SKM-1 (cell line): ENCODE measurements around the gene LGALS4.
"Not testable (repeated sequence)": the region's sequence is repeated elsewhere in the genome, so short reads cannot be mapped to it uniquely, and the experiment has no call there.

Experiments
- DNase-seq: peaks from one replicate; lab custom pipeline; 2025; ENCODE audit not compliant: unreplicated experiment; lab: John Stamatoyannopoulos, UW

LGALS4 gene

DNA sequence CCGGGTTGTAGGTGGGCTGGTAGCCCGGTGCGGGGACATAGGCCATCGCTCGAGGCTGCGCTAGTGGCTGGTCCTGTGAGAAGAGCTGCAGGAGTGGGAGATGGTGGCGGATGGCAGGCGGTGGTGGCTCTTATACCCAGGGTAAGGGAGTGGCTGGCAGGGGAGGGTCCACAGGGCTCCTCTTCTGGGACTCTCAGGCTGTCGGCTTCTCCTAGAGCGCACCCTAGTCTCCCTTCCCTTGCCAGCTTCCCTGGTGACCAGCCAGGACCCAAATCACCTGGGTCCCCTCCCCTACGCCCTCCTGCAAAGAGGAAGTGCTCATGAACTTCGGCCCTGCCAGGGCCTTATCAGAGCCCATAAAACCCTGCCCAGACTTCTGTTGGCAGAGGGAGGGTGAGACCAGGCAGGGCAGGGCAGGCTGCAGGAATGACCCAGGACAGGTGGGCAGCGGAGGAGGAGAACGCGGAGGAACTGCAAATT lies at the start of gene LGALS4:
LGALS4 (minus strand) TSS at position 105 of the 480 bp plus-strand sequence; CDS start at position 46, 59 bp downstream.
- no peak for DNase-seq

GRCh38 chr19:38861368-38861767 lies 48.6 kb upstream of the LGALS4 start:
- no peak for DNase-seq

GRCh38 chr19:38859631-38860204 lies 47.0 kb upstream of the LGALS4 start:
- DNase-seq: not testable (repeated sequence)

- DNase-seq: no peak
Measured at GRCh38 chr19:38856813-38857212, 44.1 kb upstream of the LGALS4 start.

DNA sequence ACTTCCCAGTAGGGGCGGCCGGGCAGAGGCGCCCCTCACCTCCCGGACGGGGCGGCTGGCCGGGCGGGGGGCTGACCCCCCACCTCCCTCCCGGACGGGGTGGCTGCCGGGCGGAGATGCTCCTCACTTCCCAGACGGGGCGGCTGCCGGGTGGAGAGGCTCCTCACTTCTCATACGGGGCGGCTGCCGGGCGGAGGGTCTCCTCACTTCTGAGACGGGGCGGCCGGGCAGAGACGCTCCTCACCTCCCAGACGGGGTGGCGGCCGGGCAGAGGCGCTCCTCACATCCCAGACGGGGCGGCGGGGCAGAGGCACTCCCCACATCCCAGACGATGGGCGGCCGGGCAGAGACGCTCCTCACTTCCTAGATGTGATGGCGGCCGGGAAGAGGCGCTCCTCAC lies 43.0 kb upstream of the LGALS4 start:
- not testable (repeated sequence) for DNase-seq

DNA sequence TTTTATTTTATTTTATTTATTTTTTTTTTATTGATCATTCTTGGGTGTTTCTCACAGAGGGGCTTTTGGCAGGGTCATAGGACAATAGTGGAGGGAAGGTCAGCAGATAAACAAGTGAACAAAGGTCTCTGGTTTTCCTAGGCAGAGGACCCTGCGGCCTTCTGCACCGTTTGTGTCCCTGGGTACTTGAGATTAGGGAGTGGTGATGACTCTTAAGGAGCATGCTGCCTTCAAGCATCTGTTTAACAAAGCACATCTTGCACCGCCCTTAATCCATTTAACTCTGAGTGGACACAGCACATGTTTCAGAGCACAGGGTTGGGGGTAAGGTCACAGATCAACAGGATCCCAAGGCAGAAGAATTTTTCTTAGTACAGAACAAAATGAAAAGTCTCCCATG lies 42.2 kb upstream of the LGALS4 start:
- DNase-seq: not testable (repeated sequence)

DNA sequence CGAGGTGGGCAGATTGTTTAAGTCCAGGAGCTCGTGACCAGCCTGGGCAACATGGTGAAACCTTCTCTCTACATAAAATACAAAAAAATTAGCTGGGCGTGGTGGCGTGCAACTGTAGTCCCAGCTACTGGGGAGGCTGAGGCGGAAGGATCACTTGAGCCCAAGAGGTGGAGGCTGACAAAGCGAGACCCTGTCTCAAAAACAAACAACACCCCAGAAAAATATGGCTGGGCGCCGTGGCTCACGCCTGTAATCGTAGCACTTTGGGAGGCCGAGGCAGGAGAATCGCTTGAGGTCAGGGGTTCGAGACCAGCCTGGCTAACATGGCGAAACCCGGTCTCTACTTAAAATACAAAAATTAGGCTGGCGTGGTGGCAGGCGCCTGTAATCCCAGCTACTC lies 40.5 kb upstream of the LGALS4 start:
- DNase-seq: no peak

DNA sequence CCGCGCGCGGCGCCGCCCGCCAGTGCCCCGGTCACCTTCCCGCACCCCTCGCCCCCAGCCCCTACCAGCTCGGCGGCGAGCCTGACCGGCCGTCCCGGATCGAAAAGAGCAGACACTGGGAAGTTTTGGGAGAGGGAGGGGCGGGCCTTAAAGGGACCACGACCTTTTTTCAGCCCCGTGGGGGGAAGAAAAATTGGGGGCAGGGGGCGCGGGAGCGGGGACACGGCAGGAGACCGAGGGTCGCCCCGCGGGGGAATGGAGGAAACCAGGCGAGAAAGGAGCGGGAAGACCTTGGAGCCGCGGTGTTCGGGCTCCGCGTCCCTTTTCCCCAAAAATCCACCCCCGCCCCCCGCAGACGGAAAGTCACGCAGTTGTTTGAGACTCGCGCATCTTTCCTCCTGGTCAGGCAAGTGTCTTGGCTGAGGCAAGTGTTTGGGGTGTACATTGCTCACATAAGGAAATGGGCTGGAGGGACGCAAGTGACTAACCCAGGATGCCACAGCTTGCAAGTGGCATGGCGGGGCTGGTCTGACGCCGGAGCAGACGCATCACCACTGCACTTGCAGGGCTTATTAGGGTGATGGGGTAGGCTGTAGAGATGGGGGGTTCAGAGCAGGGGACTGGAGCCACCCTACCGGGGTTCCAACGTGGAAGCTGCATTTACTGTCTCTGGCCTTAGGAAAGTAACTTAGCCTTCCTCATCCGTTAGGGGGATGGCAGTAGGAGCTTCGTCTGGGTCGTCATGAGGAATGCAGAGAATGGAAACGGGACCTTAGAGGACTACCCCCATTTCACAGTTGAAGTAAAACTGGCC lies 39.7 kb upstream of the LGALS4 start:
- peak; percentile 30 for DNase-seq

DNA sequence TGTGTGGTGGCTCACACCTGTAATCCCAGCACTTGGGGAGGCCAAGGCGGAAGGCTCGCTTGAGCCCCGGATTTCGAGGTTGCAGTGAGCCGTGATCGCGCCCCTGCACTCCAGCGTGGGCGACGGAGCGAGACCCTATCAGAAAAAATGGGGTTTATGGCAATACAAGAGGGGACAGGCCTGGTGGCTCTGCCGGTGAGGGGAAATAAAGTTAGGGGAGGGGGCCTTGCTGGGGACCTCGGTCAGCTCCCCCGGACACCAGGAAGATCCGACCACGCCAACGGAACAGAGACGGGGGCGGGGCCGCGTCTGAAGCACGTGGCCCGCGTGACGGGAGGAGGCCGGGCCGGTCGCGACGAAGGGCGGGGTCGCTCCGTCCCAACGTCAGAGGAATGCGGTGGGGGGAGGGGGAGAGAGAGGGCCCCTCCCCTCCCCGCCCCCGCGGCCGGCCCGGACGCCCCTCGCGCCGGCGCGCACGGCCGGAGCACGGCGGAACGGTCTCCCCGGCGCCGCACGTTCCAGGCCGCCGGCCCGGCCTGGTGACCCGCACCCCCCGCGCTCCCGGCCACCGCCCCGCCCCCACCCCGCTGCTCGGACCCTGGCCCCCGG lies 39.0 kb upstream of the LGALS4 start:
- DNase-seq: peak; percentile 65

DNA sequence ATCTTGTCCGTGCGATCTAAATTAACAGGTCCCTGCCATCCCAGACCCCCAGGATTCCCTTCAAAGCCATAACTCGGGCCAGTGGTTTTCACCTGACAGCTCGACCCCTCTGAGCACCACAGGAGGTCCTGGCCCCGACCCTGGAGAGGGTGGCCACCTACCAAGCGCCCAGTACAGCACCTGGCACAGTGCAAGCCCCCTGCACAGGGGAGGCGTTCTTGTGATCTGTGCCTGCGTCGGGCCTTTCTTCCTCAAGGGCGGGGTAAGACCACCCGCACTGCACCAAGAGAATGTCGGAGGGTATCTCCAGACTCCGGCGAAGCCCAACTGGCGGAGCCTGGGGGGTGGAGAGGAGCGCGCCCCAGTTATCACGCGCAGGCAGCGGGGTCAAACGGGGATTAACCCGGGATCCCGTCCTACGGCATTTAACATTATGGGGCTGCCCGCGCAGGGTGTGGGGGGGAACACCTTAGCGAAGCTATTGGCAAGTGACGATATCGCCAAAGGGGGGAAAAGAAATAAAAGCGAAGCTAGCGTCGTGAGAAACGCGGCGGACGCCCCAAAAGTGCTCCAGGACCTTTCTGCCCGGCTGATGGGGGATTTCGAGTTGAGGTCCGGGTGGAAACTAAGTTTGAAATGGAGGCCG lies 38.4 kb upstream of the LGALS4 start:
- DNase-seq: no peak

DNA sequence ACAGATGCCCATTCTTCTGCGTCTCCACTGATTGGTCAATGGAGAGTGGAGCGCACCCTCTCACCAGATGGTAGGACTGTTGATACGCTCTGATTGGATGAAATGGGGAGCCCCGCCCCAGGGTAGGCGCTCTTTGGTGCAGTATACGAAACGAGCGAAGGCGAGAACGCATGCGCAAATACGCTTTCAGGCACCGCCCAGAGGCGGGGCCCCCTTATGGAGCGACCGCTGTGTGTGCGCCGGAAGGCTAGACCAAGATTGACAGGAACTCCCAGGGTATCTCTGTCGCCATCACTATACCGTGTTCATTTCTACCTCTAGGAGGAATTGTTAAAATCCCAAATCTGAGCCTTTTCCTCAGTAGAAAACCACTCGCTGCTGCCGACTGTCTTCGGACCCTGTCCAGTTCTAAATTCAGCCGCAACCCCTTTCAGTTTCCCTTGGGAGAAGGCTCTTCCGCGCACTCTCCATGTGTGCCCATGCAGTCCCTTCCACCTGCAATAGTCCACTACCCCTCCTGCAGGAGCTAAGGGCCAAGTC lies 37.8 kb upstream of the LGALS4 start:
- DNase-seq: no peak

DNA sequence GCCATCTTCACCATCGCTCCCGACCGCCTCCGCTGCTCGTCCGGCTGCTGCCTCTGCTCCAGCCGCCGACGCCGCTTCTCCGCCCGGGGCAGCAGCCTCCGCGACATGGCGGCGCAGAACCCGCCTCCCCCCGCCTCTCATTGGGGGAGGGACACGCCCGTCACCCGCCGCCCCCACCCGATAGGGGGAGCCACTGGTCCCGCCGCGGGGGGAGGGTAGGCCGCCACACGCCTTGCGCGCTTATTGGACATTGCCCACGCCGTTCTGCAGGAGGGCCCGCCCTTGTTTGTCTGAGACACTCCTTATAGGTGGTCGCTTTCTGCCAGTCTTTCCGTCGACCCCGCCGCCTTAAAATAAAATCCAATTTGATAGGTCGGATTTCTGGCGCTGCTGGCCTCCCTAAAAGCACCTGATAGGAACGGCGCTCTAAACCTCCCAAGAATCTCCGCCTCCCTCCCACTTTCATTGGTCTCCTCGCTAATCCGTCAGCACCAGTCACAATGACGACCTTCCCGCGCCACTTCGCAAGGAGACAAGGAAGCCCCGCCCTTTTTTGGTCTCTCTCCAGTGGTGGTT lies 37.2 kb upstream of the LGALS4 start, which contains the start of gene HNRNPL:
HNRNPL (minus strand) TSS at position 127 of the 576 bp plus-strand sequence; CDS start at position 107, 20 bp downstream.
- DNase-seq: peak; percentile 100

DNA sequence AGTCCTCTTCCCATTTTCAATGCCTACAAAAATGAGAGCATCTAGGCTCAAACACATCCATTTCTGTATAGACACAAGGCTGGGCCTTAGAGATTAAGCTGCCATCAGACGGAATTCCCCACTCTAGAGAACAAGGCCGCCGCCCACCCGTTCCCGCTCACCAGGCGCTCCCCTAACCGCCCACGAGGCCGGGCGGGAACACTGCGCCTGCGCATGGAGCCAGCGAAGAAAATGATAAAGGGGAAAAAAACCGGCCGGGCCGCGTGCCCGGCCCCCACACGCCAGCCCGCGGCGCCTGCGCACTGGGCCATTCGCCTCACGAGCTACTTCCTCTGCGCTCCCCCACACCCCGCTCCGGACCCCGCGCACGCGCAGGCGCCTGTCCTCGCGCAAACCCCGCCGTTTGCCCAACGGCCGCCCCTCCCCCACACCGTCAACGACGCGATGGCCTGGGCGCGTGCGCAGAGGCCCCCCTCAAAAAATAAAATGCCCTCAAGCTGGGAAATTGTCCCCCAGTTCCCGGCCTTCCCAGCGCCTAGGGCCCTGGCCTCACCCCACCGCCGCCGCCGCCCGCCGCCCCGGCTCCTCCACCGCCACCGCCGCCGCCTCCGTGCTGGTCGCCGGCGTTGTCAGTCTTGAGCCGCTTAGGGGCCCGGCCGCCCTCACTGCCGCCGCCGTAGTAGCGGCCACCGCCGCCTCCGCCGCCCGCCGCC lies 36.6 kb upstream of the LGALS4 start:
- peak; percentile 97 for DNase-seq

DNA sequence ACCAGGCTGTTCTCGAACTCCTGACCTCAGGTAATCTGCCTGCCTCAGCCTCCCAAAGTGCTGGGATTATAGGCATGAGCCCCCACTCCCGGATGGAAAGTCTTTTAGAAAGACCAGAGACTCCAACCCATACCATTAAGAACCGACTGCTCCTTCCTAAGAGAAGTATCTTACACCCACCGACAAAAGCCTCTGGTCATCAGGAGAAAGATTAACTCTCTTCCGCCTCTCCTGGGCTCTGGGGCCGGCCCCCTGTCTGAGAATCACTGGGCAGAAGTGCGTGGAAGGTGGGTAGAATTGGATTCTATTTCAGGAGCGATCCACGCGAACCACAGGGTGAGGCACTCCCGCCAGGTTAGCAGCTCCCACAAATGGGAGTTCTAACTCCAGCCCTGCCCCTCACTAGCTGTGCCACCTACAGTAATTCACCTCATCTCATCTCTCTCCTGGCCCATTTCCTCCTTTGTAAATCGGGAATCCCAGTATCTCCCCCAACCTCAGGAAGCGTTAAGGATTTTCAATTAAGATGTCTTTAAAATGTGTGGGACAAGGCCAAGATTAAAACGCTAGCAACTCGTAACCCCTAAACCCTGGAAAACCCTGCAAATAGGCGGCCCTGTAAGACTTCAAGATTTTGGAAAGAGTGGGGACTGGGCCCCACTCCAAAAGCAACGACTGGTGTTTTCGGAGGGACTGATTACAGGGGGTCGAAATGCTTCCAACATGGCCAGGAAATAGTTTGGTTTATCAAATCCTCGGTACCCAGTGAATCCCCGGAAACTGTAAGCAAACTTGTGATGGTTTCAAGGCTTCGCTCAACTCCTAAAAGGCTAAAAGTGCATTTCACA lies 35.8 kb upstream of the LGALS4 start:
- DNase-seq: no peak

- no peak for DNase-seq
Measured at GRCh38 chr19:38846097-38846496, 33.4 kb upstream of the LGALS4 start.

- DNase-seq: no peak
Measured at GRCh38 chr19:38845374-38846024, 32.8 kb upstream of the LGALS4 start.

DNA sequence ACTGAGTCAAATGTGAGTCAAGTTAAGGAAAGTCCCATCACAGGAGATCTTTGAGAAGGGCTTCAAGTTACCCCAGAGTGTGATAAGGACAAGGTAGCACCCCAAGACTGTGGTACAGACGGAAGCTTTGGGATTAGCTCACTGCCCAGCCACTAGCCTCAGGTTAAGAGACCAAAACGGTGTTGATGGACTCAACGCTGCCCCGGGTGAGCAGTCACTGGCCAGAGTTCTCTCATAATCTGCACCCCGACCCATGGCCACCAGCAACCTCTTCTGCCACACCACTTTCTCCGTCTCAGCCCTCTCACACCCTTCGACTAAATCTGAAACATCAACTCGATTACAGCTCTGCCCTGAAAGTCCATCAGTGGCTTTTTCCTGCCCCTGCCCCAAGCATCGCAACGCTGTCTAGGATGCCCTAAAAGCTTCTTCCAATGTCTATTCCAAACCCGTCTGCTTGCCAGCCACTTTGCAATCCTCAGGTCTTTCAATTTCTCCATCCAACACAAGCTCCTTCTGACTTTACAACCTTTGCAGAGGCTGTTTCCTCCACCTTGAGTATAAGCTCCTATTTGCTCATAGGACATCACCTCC lies 31.4 kb upstream of the LGALS4 start:
- DNase-seq: no peak

DNA sequence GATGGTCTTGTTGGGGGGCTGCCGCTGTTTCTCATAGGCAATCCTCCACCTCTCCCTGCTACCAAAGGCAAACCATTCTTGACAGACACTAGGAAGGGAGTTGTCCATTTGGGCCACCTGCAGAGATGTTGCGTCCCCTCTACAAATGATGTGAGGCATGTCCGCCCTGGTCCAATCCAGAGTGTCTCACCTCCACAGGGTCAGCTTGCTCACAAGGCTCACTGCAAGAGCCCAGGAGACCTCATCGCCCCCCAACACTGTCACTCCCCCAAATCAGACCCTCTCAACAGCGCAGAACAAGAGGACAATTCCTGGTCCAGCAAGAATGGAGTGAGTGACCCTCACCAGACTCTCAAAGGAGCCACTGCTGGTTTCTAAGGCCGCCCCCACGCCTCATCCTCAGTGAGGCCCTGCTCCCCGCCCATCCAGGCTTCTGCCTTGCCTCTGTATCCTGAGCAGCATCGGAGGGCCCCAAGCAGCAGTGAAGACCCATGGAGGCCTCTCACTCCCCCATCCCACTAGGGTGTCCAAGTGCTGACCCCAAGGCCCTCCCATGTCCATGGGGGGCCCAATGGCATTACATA lies 30.5 kb upstream of the LGALS4 start:
- no peak for DNase-seq
